Peyer's patch (tissue), 4 donors: ENCODE data around the gene ORC4.

ENCODE experiments used
- POLR2A ChIP-seq, 2 donors: fragments of 450-650 bp; IDR thresholded peaks; one replicate each; pipeline ENCODE4 v1.5.1; 2017; ENCODE audit warnings: antibody characterized with exemption in 2 of 2, mild to moderate bottlenecking in 2 of 2, moderate library complexity in 2 of 2
- TF ChIP-seq, protein P1 (sequence below), 6 experiments: fragments of 450-650 bp in 4 of 6; fragments of 200-600 bp in 2 of 6; sonication (generic) in 1 of 6; IDR thresholded peaks; one replicate each; pipeline ENCODE4 v1.5.1; 2017 to 2019; ENCODE audit warnings: antibody characterized with exemption in 6 of 6, mild to moderate bottlenecking in 3 of 6, moderate library complexity in 1 of 6

GRCh38 chr2:148023861-148024260 is 3.3 kb upstream of the ORC4 start:
- TF ChIP-seq, protein P1, sequence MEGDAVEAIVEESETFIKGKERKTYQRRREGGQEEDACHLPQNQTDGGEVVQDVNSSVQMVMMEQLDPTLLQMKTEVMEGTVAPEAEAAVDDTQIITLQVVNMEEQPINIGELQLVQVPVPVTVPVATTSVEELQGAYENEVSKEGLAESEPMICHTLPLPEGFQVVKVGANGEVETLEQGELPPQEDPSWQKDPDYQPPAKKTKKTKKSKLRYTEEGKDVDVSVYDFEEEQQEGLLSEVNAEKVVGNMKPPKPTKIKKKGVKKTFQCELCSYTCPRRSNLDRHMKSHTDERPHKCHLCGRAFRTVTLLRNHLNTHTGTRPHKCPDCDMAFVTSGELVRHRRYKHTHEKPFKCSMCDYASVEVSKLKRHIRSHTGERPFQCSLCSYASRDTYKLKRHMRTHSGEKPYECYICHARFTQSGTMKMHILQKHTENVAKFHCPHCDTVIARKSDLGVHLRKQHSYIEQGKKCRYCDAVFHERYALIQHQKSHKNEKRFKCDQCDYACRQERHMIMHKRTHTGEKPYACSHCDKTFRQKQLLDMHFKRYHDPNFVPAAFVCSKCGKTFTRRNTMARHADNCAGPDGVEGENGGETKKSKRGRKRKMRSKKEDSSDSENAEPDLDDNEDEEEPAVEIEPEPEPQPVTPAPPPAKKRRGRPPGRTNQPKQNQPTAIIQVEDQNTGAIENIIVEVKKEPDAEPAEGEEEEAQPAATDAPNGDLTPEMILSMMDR (IDR thresholded peaks at IDR 0.05), result no peak
- no peak for TF ChIP-seq POLR2A (IDR thresholded peaks at IDR 0.05)
